DOHH2 (cell line): ENCODE data around the gene SLC44A2.

ENCODE experiments used
- EZH2phosphoT487 ChIP-seq: fragments of 200-600 bp; sonication (generic); IDR thresholded peaks from 2 replicates; pipeline ENCODE4 v1.6.1; 2017; ENCODE audit warnings: borderline replicate concordance, mild to moderate bottlenecking, antibody characterized with exemption, low read length, moderate library complexity, mixed read lengths
- TF ChIP-seq, protein P1 (sequence below): fragments of 200-600 bp; sonication (generic); IDR thresholded peaks from one replicate; pipeline ENCODE4 v1.5.1; 2014; ENCODE audit warnings: antibody characterized with exemption, mild to moderate bottlenecking, low read depth, low read length; ENCODE audit not compliant: poor library complexity, severe bottlenecking

DNA sequence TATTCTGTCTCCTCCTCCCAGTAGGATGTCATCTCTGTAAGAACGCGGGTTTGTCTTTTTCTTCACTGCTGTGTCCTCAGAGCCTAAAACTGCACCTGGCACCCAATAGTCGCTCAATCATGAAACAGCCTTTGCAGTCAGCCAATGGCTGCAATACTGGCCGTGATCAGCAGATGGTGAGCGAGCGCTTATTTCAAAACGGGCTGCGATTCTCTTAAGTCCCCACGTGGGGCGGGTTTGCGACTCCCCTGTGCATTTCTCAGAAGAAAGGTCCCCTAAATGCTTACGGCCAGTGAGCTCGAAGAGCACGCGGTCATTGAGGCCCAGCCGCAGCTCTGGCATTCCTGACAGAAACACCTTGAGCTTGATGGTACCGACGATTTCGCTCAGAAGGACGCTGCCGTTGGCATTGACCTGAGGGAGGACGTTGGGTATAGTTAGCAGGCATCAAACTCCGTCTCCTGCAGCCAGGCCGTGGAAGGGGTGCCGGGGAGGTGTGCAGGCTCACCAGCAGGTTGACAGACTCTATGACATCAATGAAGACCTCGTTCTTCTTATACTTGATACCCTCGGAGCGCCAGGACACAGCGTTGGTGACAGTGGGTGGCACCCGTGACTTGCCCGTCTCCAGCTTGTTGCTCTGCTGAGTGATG lies 44.2 kb upstream of the SLC44A2 start:
- TF ChIP-seq, protein P1, sequence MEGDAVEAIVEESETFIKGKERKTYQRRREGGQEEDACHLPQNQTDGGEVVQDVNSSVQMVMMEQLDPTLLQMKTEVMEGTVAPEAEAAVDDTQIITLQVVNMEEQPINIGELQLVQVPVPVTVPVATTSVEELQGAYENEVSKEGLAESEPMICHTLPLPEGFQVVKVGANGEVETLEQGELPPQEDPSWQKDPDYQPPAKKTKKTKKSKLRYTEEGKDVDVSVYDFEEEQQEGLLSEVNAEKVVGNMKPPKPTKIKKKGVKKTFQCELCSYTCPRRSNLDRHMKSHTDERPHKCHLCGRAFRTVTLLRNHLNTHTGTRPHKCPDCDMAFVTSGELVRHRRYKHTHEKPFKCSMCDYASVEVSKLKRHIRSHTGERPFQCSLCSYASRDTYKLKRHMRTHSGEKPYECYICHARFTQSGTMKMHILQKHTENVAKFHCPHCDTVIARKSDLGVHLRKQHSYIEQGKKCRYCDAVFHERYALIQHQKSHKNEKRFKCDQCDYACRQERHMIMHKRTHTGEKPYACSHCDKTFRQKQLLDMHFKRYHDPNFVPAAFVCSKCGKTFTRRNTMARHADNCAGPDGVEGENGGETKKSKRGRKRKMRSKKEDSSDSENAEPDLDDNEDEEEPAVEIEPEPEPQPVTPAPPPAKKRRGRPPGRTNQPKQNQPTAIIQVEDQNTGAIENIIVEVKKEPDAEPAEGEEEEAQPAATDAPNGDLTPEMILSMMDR: peak; percentile 99
- no peak for TF ChIP-seq EZH2phosphoT487
